Adrenal gland (tissue), 12 donors: ENCODE measurements around the gene CTRB2. TPM values are rescaled to one million over a fixed set of nuclear protein-coding genes. Genes with fewer than 3 reads are reported as not detected.

ENCODE experiments used
- DNase-seq, 7 donors: peaks; one replicate each; pipeline ENCODE4 v3.0.0-alpha.2; 2019 to 2020
- H3K27ac ChIP-seq, 5 donors: fragments of 200-600 bp; sonication (generic) in 4 of 5; 1 replicate in 3 of 5; 2 replicates in 2 of 5; pipeline versions ENCODE4 v1.5.1 to v1.8.0; 2016 to 2020; ENCODE audit warnings: mild to moderate bottlenecking in 1 of 5
- H3K27me3 ChIP-seq: fragments of 200-600 bp; 2 replicates; pipeline ENCODE4 v1.8.0; 2021
- H3K36me3 ChIP-seq, 2 donors: fragments of 200-600 bp; replicated peaks in 1 of 2; 1 replicate in 1 of 2; 2 replicates in 1 of 2; pipeline versions ENCODE4 v1.5.1 to v1.8.0; 2018 to 2022
- H3K4me1 ChIP-seq, 2 donors: fragments of 200-600 bp; replicated peaks in 1 of 2; 1 replicate in 1 of 2; 2 replicates in 1 of 2; pipeline versions ENCODE4 v1.5.1 to v1.8.0; 2018 to 2021
- H3K4me3 ChIP-seq, 4 donors: fragments of 200-600 bp; sonication (generic) in 3 of 4; one replicate each; pipeline ENCODE4 v1.5.1; 2016 to 2018
- H3K9me3 ChIP-seq, 3 donors: fragments of 200-600 bp; sonication (generic) in 1 of 3; replicated peaks in 1 of 3; 1 replicate in 2 of 3; 2 replicates in 1 of 3; pipeline versions ENCODE4 v1.5.1 to v1.8.0; 2016 to 2021
- CTCF ChIP-seq, 6 experiments: fragments of 450-650 bp in 4 of 6; fragments of 200-600 bp in 2 of 6; sonication (generic) in 1 of 6; IDR thresholded peaks; 1 replicate in 5 of 6; 2 replicates in 1 of 6; pipeline versions ENCODE4 v1.5.1 to v1.8.0; 2016 to 2021; ENCODE audit warnings: antibody characterized with exemption in 6 of 6, mild to moderate bottlenecking in 2 of 6, moderate library complexity in 1 of 6
- POLR2A ChIP-seq, 2 donors: fragments of 450-650 bp; IDR thresholded peaks; one replicate each; pipeline ENCODE4 v1.6.1; 2017; ENCODE audit warnings: antibody characterized with exemption in 2 of 2, mild to moderate bottlenecking in 2 of 2, moderate library complexity in 1 of 2
- WGBS, 4 donors: extraction: QIAGEN DNeasy Blood & Tissue Kit in 2 of 4; methylation state at CpG; one replicate each; pipeline versions ENCODE4 v1.1.5 to v1.1.7; 2013 to 2017; 5-methylcytosine and 5-hydroxymethylcytosine counted together
- intact Hi-C, 2 donors: fragments of 100-400 bp; cut with DNase I; formaldehyde crosslinking; loops; one replicate each; pipeline versions ENCODE4 v1.14.1 to v1.15.0; 2022 to 2023
- polyA plus RNA-seq, 3 donors: library from polyadenylated mRNA; stranded (reverse); fragments of 200-250 nt in 2 of 3; fragments of 350-450 nt in 1 of 3; fragmentation: Illumina TruSeq in 1 of 3; extraction: RNeasy Lipid Tissue Mini Kit (QIAGEN cat#74804) in 1 of 3; gene quantifications; one replicate each; pipeline ENCODE4 v1.2.3, GENCODE V29; 2013 to 2014
- total RNA-seq, 9 donors: library from RNA; depleted of rRNA in 4 of 9; stranded (reverse); fragments of >200 nt in 4 of 9; fragments of 120-200 nt in 1 of 9; fragmentation: NEBNext Ultra II Directional in 1 of 9; extraction: Animal tissue kit (Norgen Biotek cat#: 25700) in 1 of 9; gene quantifications; one replicate each; pipeline versions ENCODE4 v1.1.0 to v1.2.4, GENCODE V29; 2013 to 2023
- donor health status: healthy with polysubstance abuse.
- donor health status: Bipolar disorder and iron deficiency.
- donor health status: DM: yes; HTN: yes; CAD: no.
- donor health status: DM: no; HTN: no; CAD: no.
- donor health status: DM: no; HTN: no; CAD: no.
- donor health status: DM: yes; HTN: yes; CAD: no.

Gene CTRB2
- total and polyA plus RNA-seq, 12 donors, result 0.88 to 15.1 (median 3.3) TPM; not detected in 5

GRCh38 chr16:75193730-75194444 is 13.1 kb downstream of the CTRB2 start:
- Histone ChIP-seq H3K36me3 (no peaks in the 10 kb centered on the region), H3K4me1 (no peaks in the 10 kb centered on the region), H3K4me3 (no peak overlapping the region), H3K9me3 (no peaks in the 10 kb centered on the region), H3K27ac (no peak overlapping the region), H3K27me3 (peaks cover 8% of the 10 kb centered on the region)
- DNase-seq, result peak in 1 of 7 donors; percentile 18
- 79 to 87% (median 86%) methylated on average over 6 to 10 of the region's 10 CpGs for WGBS, 4 donors
- intact Hi-C loops, result loop anchor here in 1 of 2 donors (10.0 kb wide), 1 partner anchor 561 kb away; no protein-coding TSS in a partner anchor
- TF ChIP-seq POLR2A (IDR thresholded peaks at IDR 0.05) (no peak), CTCF (IDR thresholded peaks at IDR 0.05) (no peak)

GRCh38 chr16:75193265-75193650 is 13.7 kb downstream of the CTRB2 start:
- no peaks in the 10 kb centered on the region for H3K9me3 ChIP-seq
- no peaks in the 10 kb centered on the region for H3K36me3 ChIP-seq
- H3K4me1 ChIP-seq, result no peaks in the 10 kb centered on the region
- DNase-seq, result no peak
- peaks cover 8% of the 10 kb centered on the region for H3K27me3 ChIP-seq
- WGBS, 4 donors, result 85 to 99% (median 91%) methylated on average over 4 of the region's 4 CpGs
- no peak for TF ChIP-seq CTCF (IDR thresholded peaks at IDR 0.05)
- TF ChIP-seq POLR2A (IDR thresholded peaks at IDR 0.05), result no peak
- H3K4me3 ChIP-seq, result no peak overlapping the region
- intact Hi-C loops, result loop anchor here in 1 of 2 donors (10.0 kb wide), 1 partner anchor 562 kb away; no protein-coding TSS in a partner anchor
- H3K27ac ChIP-seq, result no peak overlapping the region

GRCh38 chr16:75192606-75193264 is 14.2 kb downstream of the CTRB2 start:
- no peaks in the 10 kb centered on the region for H3K9me3 ChIP-seq
- H3K36me3 ChIP-seq, result no peaks in the 10 kb centered on the region
- TF ChIP-seq POLR2A (IDR thresholded peaks at IDR 0.05), result no peak
- no peak for TF ChIP-seq CTCF (IDR thresholded peaks at IDR 0.05)
- DNase-seq, result peak in 1 of 7 donors; percentile 31
- H3K4me1 ChIP-seq, result no peaks in the 10 kb centered on the region
- H3K4me3 ChIP-seq, result no peak overlapping the region
- WGBS, 4 donors, result 89 to 96% (median 91%) methylated on average over 21 of the region's 21 CpGs
- no peak overlapping the region for H3K27ac ChIP-seq
- peaks cover 8% of the 10 kb centered on the region for H3K27me3 ChIP-seq
- intact Hi-C loops, result loop anchor here in 1 of 2 donors (10.0 kb wide), 1 partner anchor 562 kb away; no protein-coding TSS in a partner anchor

GRCh38 chr16:75189638-75190245 is 17.2 kb downstream of the CTRB2 start:
- Histone ChIP-seq H3K27ac (no peak overlapping the region), H3K4me3 (no peak overlapping the region), H3K4me1 (no peaks in the 10 kb centered on the region), H3K36me3 (no peaks in the 10 kb centered on the region), H3K9me3 (no peaks in the 10 kb centered on the region), H3K27me3 (no peaks in the 10 kb centered on the region)
- no peak for DNase-seq
- TF ChIP-seq POLR2A (IDR thresholded peaks at IDR 0.05) (no peak), CTCF (IDR thresholded peaks at IDR 0.05) (no peak)
- WGBS, 4 donors, result 71 to 87% (median 78%) methylated on average over 8 of the region's 8 CpGs
- intact Hi-C loops, result loop anchor here in 1 of 2 donors (10.0 kb wide), 1 partner anchor 565 kb away; no protein-coding TSS in a partner anchor
